Epithelial cell of esophagus (primary cell): ENCODE measurements around the gene BPIFB1.

Experiments
- DNase-seq: peaks from one replicate; pipeline ENCODE4 v3.0.0; 2010; ENCODE audit warnings: low read depth
- H3K4me3 ChIP-seq: 2 replicates; pipeline ENCODE4 v1.5.1; 2011; ENCODE audit warnings: mild to moderate bottlenecking, low read length, control low read depth
- TF ChIP-seq, protein P1 (sequence below): IDR thresholded peaks from 2 replicates; pipeline ENCODE4 v1.5.1; 2011; ENCODE audit warnings: low read depth, mild to moderate bottlenecking, low read length, control low read depth, inconsistent platforms; ENCODE audit not compliant: insufficient read depth; ENCODE audit errors: missing control alignments

BPIFB1 gene

DNA sequence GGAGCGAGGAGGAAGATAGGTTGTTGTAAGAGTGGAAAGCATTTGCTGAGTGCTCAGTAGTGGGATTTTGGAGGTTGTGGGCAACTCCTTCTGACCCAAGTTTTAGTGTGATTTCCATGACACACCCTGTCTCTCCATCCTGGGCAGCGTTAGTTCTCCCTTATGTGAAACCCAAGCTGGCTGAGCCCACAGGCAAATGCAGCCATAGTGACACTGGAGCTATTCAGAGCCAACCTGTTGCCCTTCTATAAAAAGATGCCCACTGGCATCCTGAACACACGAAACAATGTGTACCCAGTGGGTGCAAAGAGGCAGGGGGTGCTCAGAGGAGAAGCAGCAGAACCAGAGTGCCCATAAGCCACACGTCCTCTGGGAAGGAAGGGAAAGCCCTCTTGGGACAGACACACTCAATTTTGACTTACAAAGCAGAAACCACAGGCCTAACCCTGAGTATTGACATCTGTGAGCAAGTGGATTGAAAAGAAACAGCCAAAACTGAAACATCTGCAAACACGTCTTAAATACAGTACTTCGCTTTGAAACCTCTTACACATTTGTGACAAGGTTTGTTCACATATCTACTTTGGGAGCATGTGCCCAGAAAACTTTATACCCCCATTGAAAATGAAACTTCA is 54.6 kb downstream of the BPIFB1 start:
- TF ChIP-seq, protein P1, sequence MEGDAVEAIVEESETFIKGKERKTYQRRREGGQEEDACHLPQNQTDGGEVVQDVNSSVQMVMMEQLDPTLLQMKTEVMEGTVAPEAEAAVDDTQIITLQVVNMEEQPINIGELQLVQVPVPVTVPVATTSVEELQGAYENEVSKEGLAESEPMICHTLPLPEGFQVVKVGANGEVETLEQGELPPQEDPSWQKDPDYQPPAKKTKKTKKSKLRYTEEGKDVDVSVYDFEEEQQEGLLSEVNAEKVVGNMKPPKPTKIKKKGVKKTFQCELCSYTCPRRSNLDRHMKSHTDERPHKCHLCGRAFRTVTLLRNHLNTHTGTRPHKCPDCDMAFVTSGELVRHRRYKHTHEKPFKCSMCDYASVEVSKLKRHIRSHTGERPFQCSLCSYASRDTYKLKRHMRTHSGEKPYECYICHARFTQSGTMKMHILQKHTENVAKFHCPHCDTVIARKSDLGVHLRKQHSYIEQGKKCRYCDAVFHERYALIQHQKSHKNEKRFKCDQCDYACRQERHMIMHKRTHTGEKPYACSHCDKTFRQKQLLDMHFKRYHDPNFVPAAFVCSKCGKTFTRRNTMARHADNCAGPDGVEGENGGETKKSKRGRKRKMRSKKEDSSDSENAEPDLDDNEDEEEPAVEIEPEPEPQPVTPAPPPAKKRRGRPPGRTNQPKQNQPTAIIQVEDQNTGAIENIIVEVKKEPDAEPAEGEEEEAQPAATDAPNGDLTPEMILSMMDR, result no peak
- no peak overlapping the region for H3K4me3 ChIP-seq
- no peak for DNase-seq

DNA sequence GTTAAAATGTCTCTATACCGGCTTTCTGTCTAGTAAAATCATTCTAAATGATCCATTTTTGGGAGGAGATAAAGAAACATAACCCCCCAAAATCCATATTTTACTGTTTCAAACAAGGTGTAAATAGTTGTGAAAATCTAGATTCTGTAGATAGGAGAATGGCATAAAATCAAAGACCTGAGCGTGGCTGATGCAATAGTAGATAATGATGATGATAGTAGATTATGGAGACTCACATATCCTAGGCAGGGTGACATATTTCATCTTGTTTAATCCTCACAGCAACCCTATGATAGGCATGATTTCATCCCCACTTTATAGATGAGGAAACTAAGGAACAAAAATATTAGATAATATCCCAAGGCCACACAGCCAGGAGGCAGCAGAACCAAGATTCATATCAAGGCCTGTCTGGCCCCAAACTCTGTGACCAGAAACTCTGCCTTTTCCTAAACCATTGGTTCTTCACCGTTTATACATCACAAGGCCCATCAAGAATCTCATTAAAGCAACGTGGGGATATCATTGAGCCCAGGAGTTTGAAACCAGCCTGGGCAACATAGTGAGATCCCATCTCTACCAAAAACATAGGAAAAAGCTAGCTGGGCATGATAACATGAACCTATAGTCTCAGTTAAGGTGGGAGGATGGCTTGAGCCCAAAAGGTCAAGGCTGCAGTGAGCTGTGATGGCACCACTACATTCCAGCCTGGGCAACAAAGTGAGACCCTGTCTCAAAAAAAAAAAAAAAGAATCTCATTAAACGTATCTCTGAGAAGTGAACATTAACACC is 55.6 kb downstream of the BPIFB1 start:
- no peak overlapping the region for H3K4me3 ChIP-seq
- no peak for DNase-seq
- TF ChIP-seq, protein P1, result no peak

DNA sequence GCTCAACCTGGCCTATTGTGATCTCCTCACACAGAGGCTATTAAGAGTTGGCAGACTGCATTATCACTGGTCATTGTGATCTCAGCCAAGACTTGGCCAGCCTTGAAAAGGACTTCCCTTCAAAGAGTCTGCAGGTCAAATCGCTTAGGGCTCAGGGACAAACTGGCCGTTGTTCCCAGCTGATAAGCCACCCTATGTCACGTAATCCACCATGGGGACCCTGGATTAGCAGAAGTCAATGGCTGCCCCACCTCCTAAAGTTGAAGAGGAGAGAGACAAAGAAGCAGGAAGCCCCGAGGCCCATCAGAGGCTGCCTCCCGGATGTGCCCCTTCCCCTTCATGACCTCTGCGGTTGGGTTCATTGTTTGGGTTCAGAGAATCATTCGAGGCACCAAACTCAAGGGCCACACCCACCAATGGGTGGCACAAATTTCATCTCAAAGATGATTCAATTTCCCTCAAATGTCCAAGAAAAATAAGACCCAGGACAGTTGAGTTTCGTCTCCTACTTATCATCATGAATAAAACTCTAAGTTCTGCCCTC is 56.6 kb downstream of the BPIFB1 start:
- TF ChIP-seq, protein P1, result no peak
- H3K4me3 ChIP-seq, result no peak overlapping the region
- DNase-seq, result no peak

DNA sequence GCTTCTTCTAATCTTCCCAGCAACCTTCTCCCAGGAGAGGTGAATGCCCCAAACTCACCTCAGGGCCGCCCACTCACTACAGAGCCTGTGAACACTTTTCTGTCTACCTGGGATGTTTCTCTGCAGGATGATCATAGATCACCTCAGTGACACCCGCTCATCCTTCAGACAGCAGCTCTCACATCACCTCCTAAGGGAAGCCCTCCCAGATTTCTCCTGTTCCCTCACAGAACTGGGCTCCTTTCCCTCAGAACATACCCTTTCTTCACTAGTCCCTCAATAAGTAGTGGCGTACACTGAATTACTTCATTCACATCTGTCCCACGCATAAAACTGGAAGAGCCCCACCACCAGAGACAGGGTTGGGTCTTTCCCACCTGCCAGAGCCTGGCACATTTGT is 60.5 kb downstream of the BPIFB1 start:
- no peak overlapping the region for H3K4me3 ChIP-seq
- no peak for DNase-seq
- TF ChIP-seq, protein P1, result no peak

DNA sequence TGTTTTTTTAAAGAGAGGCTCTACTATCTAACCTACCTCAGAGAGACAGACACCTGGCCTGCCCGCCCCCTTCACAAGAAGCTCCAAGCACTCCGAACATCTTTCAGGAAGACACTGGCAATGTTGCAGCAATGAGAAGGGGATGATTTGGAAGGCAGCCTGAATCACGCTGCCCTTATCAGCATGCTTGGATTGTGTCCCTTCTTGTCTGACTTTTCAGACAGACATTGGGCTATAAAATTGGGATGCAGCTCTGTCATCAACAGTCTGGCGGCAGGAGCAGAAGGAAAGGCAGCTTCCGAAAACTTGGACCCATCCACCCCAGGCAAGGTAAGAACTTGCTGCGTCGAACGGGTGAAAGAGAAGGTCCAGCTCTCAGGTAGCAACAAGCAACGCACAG is 62.3 kb downstream of the BPIFB1 start:
- no peak for DNase-seq
- TF ChIP-seq, protein P1, result no peak
- H3K4me3 ChIP-seq, result no peak overlapping the region

DNA sequence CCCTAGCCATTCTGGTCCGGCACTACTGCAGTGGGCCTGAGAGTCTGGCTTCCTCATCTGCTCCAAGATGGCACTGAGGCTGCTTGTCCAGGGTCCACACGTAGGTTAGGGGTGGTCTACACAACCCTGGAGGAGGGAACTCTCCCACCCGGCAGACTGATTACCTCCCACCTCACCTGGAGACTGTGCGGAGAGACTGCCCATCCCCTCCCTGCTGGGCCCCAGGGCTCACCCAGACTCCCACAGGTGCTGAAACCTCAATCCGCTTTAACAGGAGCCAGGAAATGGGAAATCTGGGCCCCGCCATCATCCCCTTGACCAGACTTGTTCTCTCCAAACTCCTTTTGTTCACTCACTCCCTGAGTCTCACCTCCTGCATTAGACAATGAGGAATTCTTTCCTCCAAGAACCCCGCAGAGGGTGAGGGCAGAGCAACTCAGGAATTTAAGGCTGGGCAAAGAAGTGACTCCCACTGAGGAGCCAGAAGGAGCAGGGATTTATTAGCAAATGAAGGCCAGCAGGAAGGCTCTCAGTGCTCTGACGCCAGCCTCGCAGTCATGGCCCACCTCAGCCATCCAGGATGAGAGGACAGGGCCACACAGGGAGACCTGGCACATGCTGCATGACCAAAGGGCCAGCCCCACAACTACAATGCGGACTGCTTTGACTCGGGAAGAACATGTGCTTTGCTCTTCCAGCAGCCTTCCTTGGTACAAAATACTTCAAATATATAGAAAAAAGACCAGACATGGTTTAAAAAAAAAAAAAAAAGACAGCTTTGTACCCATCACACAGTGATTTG is 65.3 kb downstream of the BPIFB1 start:
- TF ChIP-seq, protein P1, result no peak
- DNase-seq, result no peak
- no peak overlapping the region for H3K4me3 ChIP-seq
